ENCODE results near the gene CCDC28B.

GRCh38 chr1:32239790-32240139 is 39.4 kb downstream of the CCDC28B start:
- TF ChIP-seq POLR2A (IDR thresholded peaks at IDR 0.05; ENCODE audit: low read depth, low read length), result no peak
- no peak for TF ChIP-seq TAF1 (IDR thresholded peaks at IDR 0.05; ENCODE audit: low read depth, low read length)
